Spleen (tissue), 3 donors: ENCODE data around the gene IGF1.

Source experiments
- POLR2A ChIP-seq, 3 donors: fragments of 450-650 bp; IDR thresholded peaks; one replicate each; pipeline ENCODE4 v1.5.1; 2017; ENCODE audit warnings: antibody characterized with exemption in 3 of 3, mild to moderate bottlenecking in 1 of 3
- POLR2AphosphoS5 ChIP-seq, 3 donors: sonication (generic); formaldehyde crosslinking; IDR thresholded peaks; one replicate each; pipeline ENCODE4 v1.5.1; 2017; ENCODE audit warnings: antibody characterized with exemption in 3 of 3

DNA sequence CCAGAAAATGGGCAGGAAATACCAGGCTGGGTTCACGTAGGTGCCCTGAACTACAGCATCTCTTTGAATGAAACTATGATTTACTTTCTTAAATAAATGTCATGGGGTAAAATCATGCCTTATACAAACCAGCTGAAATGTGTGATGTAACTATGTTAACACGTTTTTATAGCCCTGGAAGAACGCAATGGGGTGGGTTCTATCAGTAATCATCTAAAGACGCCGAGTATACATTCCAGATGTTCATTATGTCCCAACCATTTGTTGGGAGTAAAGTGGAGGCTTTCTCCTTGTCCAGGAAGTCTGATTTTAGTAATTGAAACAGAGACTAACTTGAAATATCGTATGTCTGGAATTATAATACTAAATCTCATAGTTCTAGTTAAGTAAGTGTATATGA, 16.2 kb upstream of the IGF1 start:
- TF ChIP-seq POLR2AphosphoS5 (IDR thresholded peaks at IDR 0.05) (no peak), POLR2A (IDR thresholded peaks at IDR 0.05) (no peak)
